ENCODE data around the gene PPM1A.

Gene PPM1A

DNA sequence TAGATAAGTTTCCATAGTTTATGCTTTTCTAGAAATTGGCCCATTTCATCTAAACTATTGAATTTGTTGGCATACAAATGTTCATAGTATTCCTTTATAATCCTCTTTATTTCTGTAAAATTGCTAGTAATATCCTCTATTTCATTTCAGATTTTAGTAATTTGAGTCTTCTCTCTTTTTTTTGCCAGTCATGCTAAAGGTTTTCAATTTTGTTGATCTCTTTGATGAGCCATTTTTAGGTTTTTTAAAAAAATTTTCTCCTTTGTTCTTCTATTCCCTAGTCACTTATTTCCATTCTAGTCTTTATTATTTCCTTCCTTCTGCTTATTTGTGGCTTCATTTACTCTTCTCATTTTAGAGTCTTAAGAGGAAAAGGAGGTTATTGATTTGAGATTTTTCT, 19.4 kb upstream of the PPM1A start:
- no peak for DNase-seq

DNA sequence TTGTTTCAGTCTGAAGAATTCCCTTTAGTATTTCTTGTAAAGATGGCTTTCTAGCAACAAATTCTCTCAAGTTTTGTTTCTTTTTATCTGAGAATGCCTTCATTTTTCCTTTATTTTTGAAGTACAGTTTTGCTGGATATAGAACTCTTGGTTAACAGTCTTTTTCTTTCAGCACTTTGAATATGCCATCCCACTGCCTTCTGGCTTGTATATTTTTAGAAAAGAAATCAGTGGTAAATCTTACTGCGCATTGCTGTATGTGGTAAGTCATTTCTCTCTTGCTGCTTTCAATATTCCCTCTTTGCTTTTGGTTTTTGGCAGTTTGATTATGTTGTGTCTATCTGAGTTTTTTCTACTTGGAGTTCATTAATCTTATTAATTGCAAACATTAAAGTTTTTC, 16.8 kb upstream of the PPM1A start:
- no peak for DNase-seq

DNA sequence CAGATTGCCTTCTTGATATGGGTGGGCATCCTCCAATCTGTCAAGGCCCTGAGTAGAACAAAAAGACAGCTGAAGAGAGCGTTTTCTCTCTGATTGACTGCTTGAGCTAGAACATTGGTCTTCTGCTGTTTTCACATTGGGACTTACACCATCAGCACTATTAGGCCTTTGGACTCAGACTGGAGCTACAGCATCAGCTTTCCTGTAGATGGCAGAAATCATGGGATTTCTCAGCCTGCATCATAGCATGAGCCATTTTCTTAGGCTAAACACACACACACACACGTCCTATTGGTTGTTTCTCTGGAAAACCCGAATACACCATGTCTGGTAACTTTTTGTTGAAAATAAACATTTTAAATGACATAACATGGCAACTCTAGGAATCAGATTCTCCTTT, 15.8 kb upstream of the PPM1A start:
- no peak for DNase-seq

DNA sequence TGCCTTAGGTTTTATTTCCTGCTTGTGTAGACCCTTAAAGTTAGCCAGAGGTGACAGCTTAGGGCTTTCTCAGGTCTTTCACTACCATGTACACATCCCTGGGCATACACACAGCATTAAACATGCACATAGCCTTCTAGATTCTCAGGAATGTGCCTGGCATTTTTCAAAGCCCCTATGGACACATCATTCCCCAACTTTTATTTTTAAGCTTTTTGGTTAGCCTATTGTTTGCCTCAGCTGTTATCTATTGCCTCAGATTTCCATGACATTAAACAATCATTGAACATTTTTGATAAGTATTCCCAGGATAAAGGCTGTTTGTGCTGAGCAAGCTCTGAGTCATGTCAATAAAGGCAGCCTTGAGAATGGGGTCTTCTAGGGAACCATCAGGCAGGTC, 15.1 kb upstream of the PPM1A start:
- DNase-seq, result no peak

DNA sequence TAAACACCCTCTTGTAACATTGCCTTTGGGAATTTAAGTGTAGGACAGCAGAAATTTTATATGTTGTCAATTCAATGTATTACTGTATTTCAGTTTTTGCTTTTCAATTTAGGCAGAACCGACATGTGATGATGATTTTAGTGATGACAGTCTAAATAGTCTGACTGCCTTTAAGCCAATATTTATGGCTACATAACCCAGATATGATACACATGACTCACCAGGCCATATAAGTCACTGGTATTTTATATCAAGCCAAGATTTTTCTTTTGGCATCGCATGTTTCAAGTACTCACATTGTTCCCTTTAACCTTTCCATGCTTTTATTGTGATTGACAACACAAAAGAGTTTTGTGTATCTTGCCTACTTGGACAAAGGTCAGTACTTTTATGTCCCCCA, 13.6 kb upstream of the PPM1A start:
- DNase-seq, result no peak

DNA sequence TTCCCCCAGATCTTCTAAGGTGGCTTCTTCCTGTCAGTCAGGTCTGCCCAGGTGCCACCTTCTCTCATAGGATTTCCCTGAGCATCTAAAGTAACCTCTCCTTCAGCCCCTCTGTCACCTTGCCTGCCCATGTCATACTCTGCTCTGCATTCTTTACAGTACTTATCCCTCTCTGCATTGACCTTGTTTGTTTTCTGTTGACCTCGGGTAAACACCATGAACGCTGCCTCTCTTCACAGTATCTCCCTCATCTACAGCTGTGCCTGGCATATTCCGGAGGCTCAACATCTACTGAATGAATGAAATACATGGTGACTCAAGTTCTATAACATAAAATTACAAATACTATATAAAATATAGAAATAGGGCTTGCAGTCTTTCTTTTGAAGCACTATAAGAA, 10.1 kb upstream of the PPM1A start:
- DNase-seq, result no peak

DNA sequence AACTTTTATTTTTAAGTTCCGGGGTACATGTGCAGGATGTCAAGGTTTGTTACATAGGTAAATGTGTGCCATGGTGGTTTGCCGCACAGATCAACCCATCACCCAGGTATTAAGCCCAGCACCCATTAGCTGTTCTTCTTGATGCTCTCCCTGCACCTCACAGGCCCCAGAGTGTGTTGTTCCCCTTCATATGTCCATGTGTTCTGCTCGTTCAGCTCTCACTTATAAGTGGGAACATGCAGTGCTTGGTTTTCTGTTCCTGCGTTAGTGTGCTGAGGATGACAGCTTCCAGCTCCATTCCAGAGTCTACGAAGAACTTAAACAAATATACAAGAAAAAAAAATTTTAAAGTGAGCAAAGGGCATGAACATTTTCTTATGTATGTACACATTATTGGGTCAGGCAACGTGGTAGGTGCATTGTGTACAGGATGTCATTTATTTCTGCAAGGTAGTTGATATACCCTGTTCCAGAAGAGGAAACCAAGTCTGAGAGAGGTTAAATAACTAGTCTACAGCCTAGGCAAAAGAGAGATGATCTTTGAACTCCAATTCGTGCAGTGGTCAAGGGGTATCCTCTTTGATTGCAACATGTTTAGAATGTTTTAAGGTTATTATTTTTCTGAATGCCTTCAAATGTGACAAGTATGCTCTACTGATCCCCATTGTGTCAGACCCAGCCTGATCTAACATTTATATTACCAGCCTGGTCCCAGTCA, 8.7 kb upstream of the PPM1A start:
- DNase-seq, result no peak

DNA sequence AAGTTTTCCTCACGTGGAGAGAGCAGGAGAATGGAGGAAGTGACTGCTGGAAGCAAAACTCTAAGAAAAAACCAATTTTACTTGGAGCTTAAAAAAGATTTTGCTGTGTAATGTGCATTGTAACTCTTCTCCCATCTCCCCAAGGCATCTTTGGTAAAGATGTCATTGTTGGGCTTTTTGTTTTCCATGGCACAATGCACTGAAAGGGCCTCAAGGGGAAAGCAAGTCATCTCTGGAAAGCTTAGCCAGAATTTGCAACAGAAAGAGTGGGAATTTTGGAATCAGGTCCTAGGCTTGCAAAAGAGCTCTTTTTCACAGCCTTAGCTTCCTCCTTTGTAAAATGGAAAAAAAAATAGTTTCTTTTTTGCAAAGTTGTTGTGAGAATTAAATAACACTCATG, 7.9 kb upstream of the PPM1A start:
- DNase-seq, result no peak

DNA sequence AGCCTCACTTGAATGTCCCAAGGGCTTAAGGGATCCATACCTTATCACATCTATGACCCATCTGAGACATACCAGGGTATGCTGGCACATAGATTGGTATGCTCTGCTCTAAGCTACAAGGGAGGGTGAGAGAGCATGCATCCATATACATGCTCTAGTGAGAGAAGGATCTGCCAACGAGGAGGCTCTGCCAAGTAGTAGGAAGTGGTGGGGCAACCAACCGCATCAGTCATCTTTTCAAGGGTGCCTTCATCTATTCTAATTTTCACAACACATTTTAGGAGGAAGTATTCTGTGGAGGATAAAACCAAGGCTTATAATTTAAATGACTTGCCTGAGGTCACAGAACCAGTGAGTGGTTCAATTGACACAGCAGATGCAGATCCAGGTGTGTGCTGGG, 6.6 kb upstream of the PPM1A start:
- no peak for DNase-seq

DNA sequence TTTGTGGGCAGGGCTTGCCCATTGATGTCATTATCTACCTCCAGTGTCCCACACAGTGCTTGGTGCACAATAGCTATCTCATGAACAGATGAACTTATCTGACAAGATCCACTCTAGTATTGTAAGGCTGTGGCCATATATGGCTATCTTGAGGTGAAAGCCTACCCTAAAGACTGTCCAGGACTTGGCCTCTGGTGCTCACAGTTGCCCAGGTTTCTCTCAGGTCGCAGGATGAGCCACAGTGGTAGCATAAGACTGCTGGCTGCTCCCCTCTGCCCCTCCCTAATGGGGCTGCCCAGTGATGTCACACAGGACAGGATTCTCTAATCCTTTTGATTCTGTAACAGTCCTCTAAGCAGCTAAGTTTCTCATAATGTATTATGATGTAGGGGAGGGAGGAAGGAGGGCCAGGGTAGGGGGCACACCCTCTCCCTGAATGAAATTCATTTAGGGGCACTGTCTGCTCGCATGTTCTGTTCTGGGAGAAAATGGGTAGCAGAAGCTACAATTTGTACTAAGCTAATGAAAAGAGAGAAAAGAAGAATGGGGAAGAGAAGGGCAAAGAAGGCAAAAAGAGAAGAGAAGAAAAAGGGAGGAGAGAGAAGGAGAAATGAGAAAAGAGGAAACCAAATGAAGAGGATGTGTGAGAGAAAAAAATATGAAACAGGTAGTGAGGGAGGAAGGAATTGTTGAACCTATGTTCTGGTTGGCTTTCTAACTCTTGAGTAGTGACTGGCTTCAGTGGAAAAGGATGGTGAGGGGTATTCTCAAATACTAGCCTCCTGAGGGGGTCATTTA, 3.4 kb upstream of the PPM1A start:
- no peak for DNase-seq

DNA sequence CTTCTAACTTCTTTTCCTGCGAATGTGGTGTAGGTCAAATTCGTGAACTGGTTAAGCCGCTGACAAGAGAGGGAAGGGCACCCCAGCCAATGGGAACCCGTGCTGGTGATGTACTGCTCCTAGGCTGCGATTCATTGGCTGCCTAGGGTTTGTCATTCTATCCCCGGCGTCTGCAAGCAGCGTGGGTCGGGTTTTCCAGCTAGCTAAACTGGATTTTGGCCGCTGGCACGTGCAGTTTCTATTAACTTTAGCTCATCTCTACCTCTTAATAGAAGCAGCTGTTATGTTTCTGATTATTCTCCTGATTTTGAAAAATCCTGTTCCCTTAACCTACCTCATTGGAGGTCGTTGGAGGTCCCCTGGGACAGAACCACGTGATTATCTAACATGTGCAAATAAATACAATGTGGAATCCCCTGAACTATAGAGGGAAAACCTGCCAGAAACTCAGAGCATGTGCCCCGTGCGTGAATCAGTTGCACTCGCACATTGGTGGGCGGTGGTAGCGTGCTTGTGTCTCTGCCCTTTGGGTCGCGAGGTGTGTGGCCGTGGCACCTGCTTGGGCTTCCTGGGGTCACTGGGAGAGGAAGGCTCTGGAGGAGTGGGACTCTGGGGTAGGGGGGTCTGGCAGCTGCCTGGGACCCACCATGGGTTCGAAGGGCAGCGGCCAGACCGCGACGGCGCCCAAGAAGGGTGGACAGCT, 876 bp upstream of the PPM1A start:
- DNase-seq, result peak; percentile 90

DNA sequence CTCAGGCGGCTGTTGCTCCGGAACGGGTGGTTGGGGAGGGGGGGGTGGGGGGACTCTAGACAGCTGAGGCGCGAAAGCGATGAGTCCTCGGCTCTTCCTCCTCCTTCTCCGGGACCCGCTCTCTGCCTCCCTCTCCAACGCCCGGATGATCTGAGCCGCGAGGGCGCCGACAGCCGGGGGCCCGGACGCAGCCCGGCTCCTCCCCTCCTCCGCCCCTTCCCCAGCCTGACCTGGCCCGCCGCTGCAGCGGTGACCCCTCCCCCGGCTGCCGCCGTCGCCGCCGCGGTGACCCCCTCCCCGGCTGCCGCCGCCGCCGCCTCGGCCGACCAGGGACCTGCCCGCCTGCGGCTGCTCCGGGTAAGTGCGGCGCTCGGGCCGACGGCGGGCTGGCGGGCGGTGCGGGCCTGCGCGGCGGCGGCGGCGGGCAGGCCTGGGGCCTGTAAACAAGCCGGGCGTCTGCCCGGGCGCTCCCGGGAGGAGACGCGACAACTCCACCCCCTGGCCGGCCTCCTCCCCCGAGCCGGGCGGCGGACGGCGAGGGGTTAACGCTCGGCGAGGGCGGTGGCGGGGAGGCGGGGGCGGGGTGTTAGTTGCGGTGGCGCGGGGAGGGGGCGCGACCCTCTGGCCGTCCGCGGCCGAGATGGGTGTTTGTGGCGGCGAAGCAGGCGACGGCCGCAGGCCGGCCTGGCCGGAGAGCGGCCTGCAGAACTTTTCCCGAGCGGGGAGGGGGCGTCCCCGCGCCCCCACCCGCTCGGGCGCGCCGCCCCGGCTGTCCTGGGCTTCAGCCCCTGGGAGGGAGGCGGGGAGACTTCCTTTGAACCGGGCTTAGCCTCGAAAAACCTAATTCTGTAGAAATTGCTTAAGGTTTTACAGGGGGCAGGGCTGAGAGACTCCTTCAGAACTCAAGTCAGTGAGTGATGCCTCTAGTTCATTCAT, 568 bp downstream of the PPM1A start:
- DNase-seq, result peak; percentile 77

DNA sequence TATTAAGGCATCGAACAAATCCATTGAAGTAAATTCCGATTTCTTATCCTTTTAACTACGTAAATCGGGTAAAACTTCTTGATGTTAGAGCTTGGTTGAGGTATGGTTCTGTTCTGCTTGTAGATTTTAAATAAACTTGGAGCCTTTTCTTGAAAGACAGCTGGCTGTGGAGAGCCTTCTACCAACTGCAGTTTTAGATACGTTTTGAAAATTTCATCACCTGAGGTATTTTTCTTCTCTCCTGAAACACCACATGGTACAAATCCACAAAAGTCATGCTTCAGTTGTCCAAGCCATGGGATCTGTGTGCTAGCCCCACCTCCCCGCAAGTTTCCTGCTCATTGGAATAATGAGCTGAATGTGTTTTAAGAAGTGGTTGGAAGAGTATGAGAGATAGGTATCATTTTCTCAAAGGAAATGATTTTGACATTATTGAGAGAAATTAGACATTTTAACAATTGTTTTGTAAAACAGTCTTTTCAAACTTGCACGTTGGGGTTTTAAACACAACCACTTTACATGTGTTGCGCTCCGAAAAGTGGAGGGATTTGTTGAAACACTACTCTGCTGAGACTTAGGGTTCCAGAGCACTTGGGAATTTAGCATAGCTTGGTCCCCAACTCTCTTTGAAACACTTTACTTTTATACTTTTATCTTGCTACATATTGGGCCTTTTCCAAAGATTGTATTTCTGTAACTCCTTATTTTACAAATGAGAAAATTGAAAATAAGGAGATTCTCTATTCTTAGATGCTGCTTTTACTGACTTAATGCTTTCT, 1.4 kb downstream of the PPM1A start:
- DNase-seq, result no peak

DNA sequence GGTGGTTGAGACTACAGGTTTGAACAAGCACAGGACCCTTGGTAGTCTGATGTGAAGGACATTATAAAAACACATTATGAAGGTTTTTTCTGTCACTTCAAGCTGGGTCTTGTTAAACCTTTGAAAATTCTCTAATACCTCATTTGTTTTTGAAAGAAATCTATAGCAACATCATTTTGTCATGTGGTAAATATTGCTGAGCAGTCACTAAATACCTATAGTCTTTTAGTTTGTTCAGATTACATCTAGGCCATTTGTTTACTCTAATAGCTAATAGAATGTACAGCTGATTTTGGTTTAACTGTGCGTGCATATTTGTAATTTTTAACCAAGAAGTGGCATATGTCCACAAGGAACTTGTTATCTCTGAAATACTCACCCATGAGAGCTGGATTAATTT, 2.9 kb downstream of the PPM1A start:
- no peak for DNase-seq

DNA sequence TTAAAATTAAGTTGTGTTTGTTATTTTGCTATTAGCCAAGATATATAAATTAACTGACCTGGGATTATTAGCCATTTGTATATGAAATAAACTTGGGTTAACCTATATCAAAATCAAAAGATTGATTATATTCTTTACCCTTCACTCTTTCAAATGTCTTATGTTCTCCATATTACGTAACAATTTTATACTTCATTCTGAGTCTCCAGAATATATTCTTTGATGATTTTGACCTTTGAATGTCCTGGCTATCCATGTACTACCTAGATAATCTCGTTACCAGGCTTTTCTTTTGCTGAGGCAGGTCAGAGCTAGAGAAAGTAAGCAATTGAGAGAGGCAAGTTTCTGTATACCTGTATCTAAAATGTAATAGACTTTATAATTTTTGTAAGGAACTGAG, 3.6 kb downstream of the PPM1A start:
- no peak for DNase-seq

DNA sequence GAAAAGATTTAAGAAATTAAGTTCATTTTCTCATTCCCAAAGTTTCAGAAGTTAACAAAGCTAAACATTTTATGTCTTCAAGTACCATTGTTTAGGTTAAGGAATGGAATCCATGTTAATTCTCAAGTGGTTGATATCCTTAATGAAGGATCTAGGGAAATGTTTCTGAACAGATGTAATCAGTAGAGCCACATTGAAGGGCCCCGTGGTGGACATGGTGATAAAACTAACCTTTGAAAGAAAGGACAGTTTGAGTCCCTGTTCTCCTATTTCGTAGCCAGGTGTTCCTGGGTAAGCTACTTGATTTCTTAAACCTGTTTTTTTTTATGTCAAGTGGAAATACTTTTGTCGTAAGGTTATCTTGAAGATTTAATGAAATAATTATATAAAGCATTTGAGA, 4.6 kb downstream of the PPM1A start:
- DNase-seq, result no peak

DNA sequence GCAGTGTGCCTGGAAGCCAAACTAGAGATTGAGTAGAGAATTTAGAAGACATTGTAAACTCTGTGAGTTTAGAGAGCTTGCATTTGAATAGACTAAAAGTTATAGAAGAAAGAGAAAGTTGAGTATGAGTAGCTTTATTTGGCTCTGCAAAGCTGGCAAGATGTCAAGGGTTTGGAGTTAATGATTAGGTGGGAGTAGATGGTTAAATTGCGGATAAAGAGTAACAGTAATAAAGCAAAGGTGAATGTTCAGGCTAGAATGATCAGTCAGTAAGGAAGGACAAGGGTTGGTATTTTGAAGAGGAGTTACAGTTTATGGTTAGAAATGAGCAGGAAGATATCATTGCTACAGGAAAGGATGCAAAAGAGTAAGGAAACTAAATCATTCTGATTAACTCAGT, 5.2 kb downstream of the PPM1A start:
- DNase-seq, result no peak

DNA sequence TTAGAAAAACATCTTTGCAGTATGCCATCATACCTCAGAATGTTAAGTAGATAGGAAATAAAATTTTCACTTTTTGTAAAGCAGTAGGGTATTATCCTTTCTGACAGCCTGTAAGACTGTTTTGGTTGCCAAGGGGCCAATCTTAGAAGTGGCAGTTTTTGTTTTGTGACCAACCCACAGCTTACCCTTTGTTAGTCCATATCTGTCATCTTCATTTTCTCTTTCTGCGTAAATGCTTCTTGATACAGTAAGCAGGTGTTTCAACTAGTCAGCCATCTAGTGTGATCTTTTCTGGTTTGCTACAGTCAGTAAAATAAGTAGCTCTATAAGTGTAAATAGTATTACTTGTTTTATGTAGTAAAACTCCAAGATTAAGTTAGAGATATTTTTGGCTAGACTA, 8.8 kb downstream of the PPM1A start:
- DNase-seq, result no peak

DNA sequence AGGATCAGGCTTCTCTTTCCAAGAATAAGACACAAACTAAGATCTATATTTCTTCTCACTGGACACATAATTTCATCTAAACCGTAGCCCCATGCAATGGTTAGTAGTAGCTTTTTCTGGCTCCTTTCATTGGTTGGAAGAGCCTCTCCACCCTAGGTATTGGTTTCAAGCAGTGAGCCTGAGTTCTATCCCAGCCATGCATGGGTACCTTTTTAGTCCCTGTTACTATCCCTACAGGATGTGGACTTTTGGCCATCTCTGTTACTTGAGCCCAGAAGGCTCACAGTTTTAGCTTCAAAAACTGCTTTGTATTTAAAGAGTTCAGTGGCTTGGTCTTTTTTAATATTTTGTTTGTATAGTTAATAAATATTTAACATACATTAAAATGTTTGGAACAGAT, 16.1 kb downstream of the PPM1A start:
- no peak for DNase-seq

DNA sequence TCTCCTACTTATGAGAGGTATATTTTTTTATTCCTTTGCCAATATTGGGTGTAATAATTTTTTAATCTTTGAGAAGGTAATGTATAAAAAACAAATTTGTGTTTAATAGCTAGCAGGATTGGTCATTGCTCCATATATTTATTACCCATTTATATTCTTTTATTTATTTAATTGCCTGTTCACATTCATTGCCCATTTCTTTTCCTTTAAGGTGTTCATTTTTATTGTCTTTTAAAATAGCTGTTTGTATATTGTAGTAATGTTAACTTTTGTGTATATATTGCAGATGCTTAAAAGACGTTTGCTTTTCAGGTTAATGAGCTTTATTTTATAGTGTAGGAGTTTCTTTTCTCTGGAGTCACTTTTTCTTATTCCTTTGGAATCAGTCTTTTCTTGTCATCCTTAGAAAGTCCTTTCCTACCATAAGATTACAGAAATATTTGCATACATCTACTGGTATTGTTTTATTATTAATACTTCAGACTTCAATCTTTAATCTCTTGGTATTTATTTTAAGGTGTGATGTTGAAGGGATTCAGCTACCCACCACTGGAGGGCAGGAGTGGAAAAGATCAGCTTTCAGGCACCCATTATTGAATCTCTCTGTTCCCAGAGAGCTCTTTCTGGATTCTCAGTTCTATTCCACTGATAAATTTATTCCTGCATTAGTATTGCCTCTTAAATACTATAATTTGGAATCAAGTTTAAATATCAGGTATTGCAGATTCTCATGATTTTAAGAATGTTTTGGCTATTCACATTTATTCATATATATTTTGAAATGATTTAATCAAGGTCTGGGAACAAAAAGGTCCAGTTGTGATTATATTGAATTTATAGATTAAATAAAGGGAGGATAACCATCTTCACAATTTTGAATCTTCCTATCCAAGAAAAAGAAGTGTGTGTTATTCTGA, 17.3 kb downstream of the PPM1A start:
- no peak for DNase-seq

DNA sequence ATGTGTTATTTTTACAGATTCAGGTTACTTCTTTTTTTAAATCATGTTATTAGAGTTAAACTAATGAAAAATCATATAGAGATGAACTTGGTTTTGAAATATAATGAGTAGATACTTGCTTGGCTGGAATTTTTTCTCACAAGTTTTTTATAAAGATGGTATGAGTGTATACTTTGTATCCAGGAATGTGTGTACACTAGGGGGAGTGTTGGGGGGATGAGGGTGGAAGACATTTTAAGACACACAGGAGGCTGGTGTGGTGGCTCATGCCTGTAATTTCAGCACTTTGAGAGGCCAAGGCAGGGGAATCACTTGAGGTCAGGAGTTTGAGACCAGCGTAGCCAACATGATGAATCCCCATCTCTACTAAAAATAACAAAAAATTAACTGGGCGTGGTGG, 23.2 kb downstream of the PPM1A start:
- no peak for DNase-seq

Data from CD4-positive, alpha-beta T cell treated with Interferon gamma for 1 hour (primary cell).